Ovary (tissue), 9 donors: ENCODE data around the gene DOC2B. TPM values are rescaled to one million over a fixed set of nuclear protein-coding genes. Genes with fewer than 3 reads are reported as not detected.

Source experiments
- DNase-seq, 5 donors: peaks; one replicate each; pipeline ENCODE4 v3.0.0-alpha.2; 2019 to 2020
- H3K27ac ChIP-seq, 2 donors: fragments of 200-600 bp; one replicate each; pipeline versions ENCODE4 v1.5.1 to v1.8.0; 2019 to 2022
- H3K27me3 ChIP-seq: fragments of 200-600 bp; one replicate; pipeline ENCODE4 v1.8.0; 2022
- H3K36me3 ChIP-seq: fragments of 200-600 bp; sonication (generic); one replicate; pipeline ENCODE4 v1.5.1; 2019
- H3K4me1 ChIP-seq: one replicate; pipeline ENCODE4 v1.8.1; 2013; ENCODE audit warnings: mild to moderate bottlenecking, moderate library complexity; ENCODE audit not compliant: insufficient read depth
- H3K4me3 ChIP-seq: fragments of 200-600 bp; sonication (generic); one replicate; pipeline ENCODE4 v1.5.1; 2017
- H3K9me3 ChIP-seq, 2 donors: fragments of 200-600 bp in 1 of 2; sonication (generic) in 1 of 2; one replicate each; pipeline versions ENCODE4 v1.5.1 to v1.8.1; 2013 to 2019; ENCODE audit warnings: mild to moderate bottlenecking in 1 of 2, moderate library complexity in 1 of 2
- CTCF ChIP-seq, 3 donors: fragments of 450-650 bp in 2 of 3; fragments of 200-600 bp in 1 of 3; IDR thresholded peaks; one replicate each; pipeline versions ENCODE4 v1.5.1 to v1.8.0; 2016 to 2022; ENCODE audit warnings: antibody characterized with exemption in 3 of 3, mild to moderate bottlenecking in 1 of 3
- EP300 ChIP-seq: sonication (generic); formaldehyde crosslinking; IDR thresholded peaks from one replicate; pipeline ENCODE4 v1.6.1; 2017; ENCODE audit warnings: antibody characterized with exemption
- POLR2A ChIP-seq: fragments of 450-650 bp; IDR thresholded peaks from one replicate; pipeline ENCODE4 v1.6.1; 2017; ENCODE audit warnings: antibody characterized with exemption, mild to moderate bottlenecking, moderate library complexity
- WGBS, 3 donors: extraction: QIAGEN DNeasy Blood & Tissue Kit in 1 of 3; methylation state at CpG; one replicate each; pipeline versions ENCODE4 v1.1.5 to v1.1.7; 2013 to 2017; 5-methylcytosine and 5-hydroxymethylcytosine counted together
- intact Hi-C, 4 donors: fragments of 100-400 bp; cut with DNase I; formaldehyde crosslinking; loops; one replicate each; pipeline versions ENCODE4 v1.11.0 to v1.15.1; 2022 to 2023
- polyA plus RNA-seq, 2 donors: library from polyadenylated mRNA; stranded (reverse); fragments of 200-250 nt in 1 of 2; fragments of 350-450 nt in 1 of 2; fragmentation: Illumina TruSeq in 1 of 2; extraction: RNeasy Lipid Tissue Mini Kit (QIAGEN cat#74804) in 1 of 2; gene quantifications; one replicate each; pipeline ENCODE4 v1.2.3, GENCODE V29; 2013 to 2014
- total RNA-seq, 7 donors: library from RNA; depleted of rRNA in 2 of 7; stranded (reverse); fragments of >200 nt in 2 of 7; fragmentation: NEBNext Ultra II Directional in 3 of 7; extraction: Animal tissue kit (Norgen Biotek cat#: 25700) in 3 of 7; gene quantifications; one replicate each; pipeline versions ENCODE4 v1.1.0 to v1.2.4, GENCODE V29; 2016 to 2023
- donor health status: DM: no; HTN: no; CAD: no; lungs with moderate emphysema.
- donor health status: DM: no; HTN: no; CAD: no.
- donor health status: Bipolar disorder and iron deficiency.
- donor health status: DM: yes; HTN: yes; CAD: no.
- donor health status: DM: no; HTN: no; CAD: no.
- donor health status: DM: yes; HTN: yes; CAD: no.

Gene DOC2B
- total and polyA plus RNA-seq, 9 donors: 0.83 to 4.5 (median 2.0) TPM

- TF ChIP-seq CTCF (IDR thresholded peaks at IDR 0.05) (no peak), EP300 (no peak), POLR2A (no peak)
- no peak overlapping the region for H3K4me3 ChIP-seq
- no peaks in the 10 kb centered on the region for H3K9me3 ChIP-seq
- no peak overlapping the region for H3K27ac ChIP-seq
- H3K36me3 ChIP-seq: no peaks in the 10 kb centered on the region
- 74 to 86% (median 78%) methylated on average over 11 of the region's 11 CpGs for WGBS, 3 donors
- intact Hi-C loops: loop anchor here in 3 of 4 donors (5.0 kb wide), 2 partner anchors 224 to 534 kb away; no protein-coding TSS in a partner anchor
- no peaks in the 10 kb centered on the region for H3K4me1 ChIP-seq
- DNase-seq: no peak
- H3K27me3 ChIP-seq: no peaks in the 10 kb centered on the region
Observed at GRCh38 chr17:163514-164098, 17.8 kb downstream of the DOC2B start.

GRCh38 chr17:162689-163088 lies 18.8 kb downstream of the DOC2B start:
- Histone ChIP-seq H3K4me3 (no peak overlapping the region), H3K4me1 (no peaks in the 10 kb centered on the region), H3K27me3 (no peaks in the 10 kb centered on the region), H3K36me3 (no peaks in the 10 kb centered on the region), H3K9me3 (no peaks in the 10 kb centered on the region), H3K27ac (no peak overlapping the region)
- 82 to 92% (median 85%) methylated on average over 11 of the region's 11 CpGs for WGBS, 3 donors
- intact Hi-C loops: loop anchor here in 3 of 4 donors (5.0 kb wide), 2 partner anchors 225 to 535 kb away; no protein-coding TSS in a partner anchor
- DNase-seq: no peak
- no peak for TF ChIP-seq EP300
- TF ChIP-seq CTCF (IDR thresholded peaks at IDR 0.05): no peak
- TF ChIP-seq POLR2A: no peak

- no peak for DNase-seq
- intact Hi-C loops: loop anchor here in 3 of 4 donors (5.0 kb wide), 2 partner anchors 226 to 536 kb away; no protein-coding TSS in a partner anchor
- TF ChIP-seq CTCF (IDR thresholded peaks at IDR 0.05): no peak
- TF ChIP-seq EP300: no peak
- no peak for TF ChIP-seq POLR2A
Observed at GRCh38 chr17:161481-161880, 20.0 kb downstream of the DOC2B start.

GRCh38 chr17:160336-160735 lies 21.1 kb downstream of the DOC2B start:
- intact Hi-C loops: loop anchor here in 3 of 4 donors (5.0 kb wide), 2 partner anchors 227 to 537 kb away; no protein-coding TSS in a partner anchor
- Histone ChIP-seq H3K27ac (no peak overlapping the region), H3K4me3 (no peak overlapping the region), H3K9me3 (no peaks in the 10 kb centered on the region), H3K27me3 (no peaks in the 10 kb centered on the region), H3K4me1 (no peaks in the 10 kb centered on the region), H3K36me3 (no peaks in the 10 kb centered on the region)
- 86 to 92% (median 90%) methylated on average over 13 of the region's 13 CpGs for WGBS, 3 donors
- TF ChIP-seq CTCF (IDR thresholded peaks at IDR 0.05) (no peak), EP300 (no peak), POLR2A (no peak)
- DNase-seq: no peak

More at GRCh38 chr17:161481-161880, 20.0 kb downstream of the DOC2B start:
- Histone ChIP-seq H3K4me1 (no peaks in the 10 kb centered on the region), H3K9me3 (no peaks in the 10 kb centered on the region), H3K27ac (no peak overlapping the region), H3K4me3 (no peak overlapping the region), H3K36me3 (no peaks in the 10 kb centered on the region), H3K27me3 (no peaks in the 10 kb centered on the region)
- 89 to 93% (median 92%) methylated on average over 10 of the region's 10 CpGs for WGBS, 3 donors
